ENCODE results near the gene CDC16.
"Not testable (repeated sequence)": the region's sequence is repeated elsewhere in the genome, so short reads cannot be mapped to it uniquely, and the experiment has no call there.

The CDC16 gene, protein sequence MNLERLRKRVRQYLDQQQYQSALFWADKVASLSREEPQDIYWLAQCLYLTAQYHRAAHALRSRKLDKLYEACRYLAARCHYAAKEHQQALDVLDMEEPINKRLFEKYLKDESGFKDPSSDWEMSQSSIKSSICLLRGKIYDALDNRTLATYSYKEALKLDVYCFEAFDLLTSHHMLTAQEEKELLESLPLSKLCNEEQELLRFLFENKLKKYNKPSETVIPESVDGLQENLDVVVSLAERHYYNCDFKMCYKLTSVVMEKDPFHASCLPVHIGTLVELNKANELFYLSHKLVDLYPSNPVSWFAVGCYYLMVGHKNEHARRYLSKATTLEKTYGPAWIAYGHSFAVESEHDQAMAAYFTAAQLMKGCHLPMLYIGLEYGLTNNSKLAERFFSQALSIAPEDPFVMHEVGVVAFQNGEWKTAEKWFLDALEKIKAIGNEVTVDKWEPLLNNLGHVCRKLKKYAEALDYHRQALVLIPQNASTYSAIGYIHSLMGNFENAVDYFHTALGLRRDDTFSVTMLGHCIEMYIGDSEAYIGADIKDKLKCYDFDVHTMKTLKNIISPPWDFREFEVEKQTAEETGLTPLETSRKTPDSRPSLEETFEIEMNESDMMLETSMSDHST

DNA sequence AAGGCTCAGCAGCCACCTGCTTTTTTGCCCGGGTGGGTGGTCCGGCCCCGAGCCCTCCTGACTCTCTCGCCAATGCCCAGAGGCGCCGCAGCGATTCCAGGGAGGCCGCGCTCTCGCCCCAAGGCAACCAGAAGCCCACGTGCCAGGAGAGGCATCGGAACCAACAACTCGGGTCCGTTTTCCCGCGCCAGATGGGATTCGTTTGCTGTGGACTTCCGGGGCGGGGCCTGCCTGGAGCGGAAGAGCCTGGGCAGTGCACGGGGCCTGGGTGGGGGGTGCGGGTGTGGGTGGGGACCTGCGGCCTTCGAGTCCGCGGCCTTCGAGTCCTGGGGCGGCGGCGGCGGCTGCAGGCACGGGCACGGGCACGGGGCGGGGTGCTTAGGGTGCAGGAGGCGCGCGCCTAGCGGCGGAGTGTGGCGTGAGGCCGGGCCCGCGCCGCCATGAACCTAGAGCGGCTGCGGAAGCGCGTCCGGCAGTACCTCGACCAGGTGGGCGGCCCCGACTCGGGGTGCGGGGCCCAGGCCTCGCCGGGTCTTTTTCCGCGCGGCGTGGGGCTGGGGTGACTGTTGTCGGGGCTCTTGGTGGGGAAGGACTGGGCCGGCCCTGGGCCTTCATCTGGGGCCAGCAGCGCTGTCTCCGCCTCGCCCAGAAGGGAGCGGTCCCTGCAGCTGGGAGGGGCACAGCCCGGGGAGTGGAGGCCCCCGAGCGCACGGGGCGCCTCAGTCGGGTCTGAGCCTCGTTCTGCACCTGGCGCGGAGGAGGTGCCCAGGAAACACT lies at the start of gene CDC16:
CDC16 (plus strand) TSS at position 253 of the 777 bp plus-strand sequence; CDS start at position 441, 188 bp downstream.
- Histone ChIP-seq H3K9ac (ENCODE audit: low read depth, low read length) (peak within 1 kb of the TSS; percentile 91), H3K9me3 (ENCODE audit: control insufficient read depth, insufficient read depth, low read length) (no peaks in the 10 kb centered on the region), H3K4me1 (ENCODE audit: insufficient read depth, low read length) (peaks cover 20% of the 10 kb centered on the region), H3K36me3 (ENCODE audit: insufficient read depth, low read length) (peaks cover 18% of the 10 kb centered on the region)

DNA sequence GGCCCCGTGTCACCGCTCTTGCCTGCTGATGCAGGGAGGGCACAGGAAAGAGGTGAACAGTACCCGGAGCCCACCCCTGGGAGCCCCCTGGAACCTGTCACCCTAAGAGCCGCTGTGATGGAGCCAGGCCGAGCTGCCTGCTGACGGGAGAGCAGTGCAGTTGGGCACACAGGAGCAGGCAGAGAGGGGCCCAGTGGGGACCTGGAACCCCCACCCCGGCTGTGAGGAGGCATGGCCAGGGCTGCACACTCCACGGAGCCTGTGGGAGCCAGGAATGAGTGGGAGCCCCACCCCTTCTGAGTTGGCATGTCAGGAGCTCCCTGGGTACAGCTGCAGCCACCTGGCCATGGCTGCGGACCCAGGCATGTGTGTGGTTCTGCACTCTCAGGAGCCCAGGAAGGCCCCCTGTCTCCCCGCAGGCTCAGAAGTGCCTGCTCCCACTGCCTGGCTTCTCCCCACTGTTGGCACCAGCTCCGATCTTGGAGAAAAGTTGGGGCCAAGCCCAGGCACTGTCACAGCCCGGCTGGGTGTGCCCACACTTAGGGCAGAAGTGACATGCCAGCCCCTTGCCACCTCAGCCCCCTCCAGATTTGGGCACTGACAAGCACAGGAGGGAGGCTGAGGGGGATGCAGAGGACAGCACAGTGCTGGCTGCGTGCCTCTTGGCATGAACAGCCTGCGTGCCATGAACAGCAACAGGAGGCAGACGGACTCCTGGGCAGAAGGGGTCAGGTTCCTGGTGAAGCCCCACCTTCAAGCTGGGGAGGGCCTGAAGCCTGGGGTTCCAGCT lies 49.3 kb upstream of the CDC16 start:
- no peaks in the 10 kb centered on the region for H3K4me1 ChIP-seq (ENCODE audit: insufficient read depth, low read length)
- H3K9me3 ChIP-seq (ENCODE audit: control insufficient read depth, insufficient read depth, low read length) = no peaks in the 10 kb centered on the region; the same call in 1 of the 2 replicates
- H3K9ac ChIP-seq (ENCODE audit: low read depth, low read length) = no peak overlapping the region
- H3K36me3 ChIP-seq (ENCODE audit: insufficient read depth, low read length) = no peaks in the 10 kb centered on the region

DNA sequence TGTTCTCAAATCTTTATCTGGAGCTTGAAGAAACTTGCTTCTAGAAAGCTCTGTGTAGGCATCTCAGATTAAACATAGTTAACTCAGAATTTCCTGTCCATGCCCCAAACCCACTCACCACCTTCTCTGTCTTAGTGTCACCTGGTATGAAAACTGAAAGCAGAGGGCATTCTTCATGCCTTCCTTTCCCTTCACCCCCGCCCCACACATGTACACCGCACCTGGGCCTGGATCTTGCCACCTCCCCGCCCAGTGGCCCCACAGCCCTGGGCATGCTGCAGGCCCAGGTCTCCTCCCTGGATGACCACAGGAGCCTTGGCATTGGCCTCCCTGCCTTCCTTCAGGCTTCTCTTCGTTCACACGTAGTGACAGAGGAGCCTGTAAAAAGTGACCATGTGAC lies 39.8 kb upstream of the CDC16 start:
- Histone ChIP-seq H3K9me3 (ENCODE audit: control insufficient read depth, insufficient read depth, low read length) (no peaks in the 10 kb centered on the region), H3K36me3 (ENCODE audit: insufficient read depth, low read length) (no peaks in the 10 kb centered on the region), H3K4me1 (ENCODE audit: insufficient read depth, low read length) (no peaks in the 10 kb centered on the region), H3K9ac (ENCODE audit: low read depth, low read length) (no peak overlapping the region)

DNA sequence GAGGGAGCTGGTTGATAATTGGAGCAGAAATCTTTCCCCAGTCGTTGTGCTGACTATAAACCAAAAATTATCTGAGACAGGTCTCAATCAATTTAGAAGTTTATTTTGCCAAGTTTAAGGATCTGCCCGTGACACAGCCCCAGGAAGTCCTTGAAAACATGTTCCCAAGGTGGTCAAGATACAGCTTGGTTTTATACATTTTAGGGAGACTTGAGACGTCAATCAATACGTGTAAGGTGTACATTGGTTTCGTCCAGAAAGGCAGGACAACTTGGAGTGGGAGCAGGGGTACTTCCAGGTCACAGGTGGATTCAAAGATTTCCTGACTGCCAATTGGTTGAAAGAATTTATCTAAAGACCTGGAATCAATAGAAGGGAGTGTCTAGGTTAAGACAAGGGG lies 38.1 kb upstream of the CDC16 start:
- Histone ChIP-seq H3K4me1 (ENCODE audit: insufficient read depth, low read length) (no peaks in the 10 kb centered on the region), H3K9ac (ENCODE audit: low read depth, low read length) (no peak overlapping the region), H3K9me3 (ENCODE audit: control insufficient read depth, insufficient read depth, low read length) (no peaks in the 10 kb centered on the region), H3K36me3 (ENCODE audit: insufficient read depth, low read length) (no peaks in the 10 kb centered on the region)

DNA sequence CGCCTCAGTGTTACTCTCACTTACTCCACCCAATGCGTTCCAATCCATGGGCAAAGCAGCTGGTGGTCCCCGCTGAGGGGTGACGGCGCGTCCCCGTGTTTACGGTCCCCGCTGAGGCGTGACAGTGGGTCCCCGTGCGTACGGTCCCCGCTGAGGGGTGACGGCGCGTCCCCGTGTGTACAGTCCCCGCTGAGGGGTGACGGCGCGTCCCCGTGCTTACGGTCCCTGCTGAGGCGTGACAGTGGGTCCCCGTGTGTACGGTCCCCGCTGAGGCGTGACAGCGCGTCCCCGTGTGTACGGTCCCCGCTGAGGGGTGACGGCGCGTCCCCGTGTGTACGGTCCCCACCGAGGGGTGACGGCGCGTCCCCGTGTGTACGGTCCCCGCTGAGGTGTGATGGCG lies 36.1 kb upstream of the CDC16 start:
- Histone ChIP-seq H3K9ac (ENCODE audit: low read depth, low read length) (no peak overlapping the region), H3K9me3 (ENCODE audit: control insufficient read depth, insufficient read depth, low read length) (no peaks in the 10 kb centered on the region), H3K4me1 (ENCODE audit: insufficient read depth, low read length) (no peaks in the 10 kb centered on the region), H3K36me3 (ENCODE audit: insufficient read depth, low read length) (no peaks in the 10 kb centered on the region)

DNA sequence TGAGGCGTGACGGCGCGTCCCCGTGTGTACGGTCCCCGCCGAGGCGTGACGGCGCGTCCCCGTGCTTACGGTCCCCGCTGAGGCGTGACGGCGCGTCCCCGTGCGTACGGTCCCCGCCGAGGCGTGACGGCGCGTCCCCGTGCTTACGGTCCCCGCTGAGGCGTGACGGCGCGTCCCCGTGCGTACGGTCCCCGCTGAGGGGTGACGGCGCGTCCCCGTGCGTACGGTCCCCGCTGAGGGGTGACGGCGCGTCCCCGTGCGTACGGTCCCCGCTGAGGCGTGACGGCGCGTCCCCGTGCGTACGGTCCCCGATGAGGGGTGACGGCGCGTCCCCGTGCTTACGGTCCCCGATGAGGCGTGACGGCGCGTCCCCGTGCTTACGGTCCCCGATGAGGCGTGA lies 35.2 kb upstream of the CDC16 start:
- H3K9me3 ChIP-seq (ENCODE audit: control insufficient read depth, insufficient read depth, low read length); H3K36me3 ChIP-seq (ENCODE audit: insufficient read depth, low read length); H3K9ac ChIP-seq (ENCODE audit: low read depth, low read length); H3K4me1 ChIP-seq (ENCODE audit: insufficient read depth, low read length): not testable (repeated sequence)

DNA sequence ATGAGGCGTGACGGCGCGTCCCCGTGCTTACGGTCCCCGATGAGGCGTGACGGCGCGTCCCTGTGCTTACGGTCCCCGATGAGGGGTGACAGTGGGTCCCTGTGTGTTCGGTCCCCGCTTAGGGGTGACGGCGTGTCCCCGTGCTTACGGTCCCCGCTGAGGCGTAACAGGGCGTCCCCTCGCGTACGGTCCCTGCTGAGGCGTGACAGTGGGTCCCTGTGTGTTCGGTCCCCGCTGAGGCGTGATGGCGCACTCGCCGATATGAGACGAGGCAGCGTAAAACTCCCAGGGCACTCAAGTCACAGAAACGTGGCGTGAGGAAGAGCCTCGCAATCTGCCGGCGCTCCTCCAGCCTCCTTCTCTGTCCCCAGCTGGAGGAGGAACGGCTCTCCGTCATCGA lies 34.7 kb upstream of the CDC16 start:
- H3K9me3 ChIP-seq (ENCODE audit: control insufficient read depth, insufficient read depth, low read length) = no peaks in the 10 kb centered on the region
- no peak overlapping the region for H3K9ac ChIP-seq (ENCODE audit: low read depth, low read length)
- H3K4me1 ChIP-seq (ENCODE audit: insufficient read depth, low read length) = no peaks in the 10 kb centered on the region
- no peaks in the 10 kb centered on the region for H3K36me3 ChIP-seq (ENCODE audit: insufficient read depth, low read length)

DNA sequence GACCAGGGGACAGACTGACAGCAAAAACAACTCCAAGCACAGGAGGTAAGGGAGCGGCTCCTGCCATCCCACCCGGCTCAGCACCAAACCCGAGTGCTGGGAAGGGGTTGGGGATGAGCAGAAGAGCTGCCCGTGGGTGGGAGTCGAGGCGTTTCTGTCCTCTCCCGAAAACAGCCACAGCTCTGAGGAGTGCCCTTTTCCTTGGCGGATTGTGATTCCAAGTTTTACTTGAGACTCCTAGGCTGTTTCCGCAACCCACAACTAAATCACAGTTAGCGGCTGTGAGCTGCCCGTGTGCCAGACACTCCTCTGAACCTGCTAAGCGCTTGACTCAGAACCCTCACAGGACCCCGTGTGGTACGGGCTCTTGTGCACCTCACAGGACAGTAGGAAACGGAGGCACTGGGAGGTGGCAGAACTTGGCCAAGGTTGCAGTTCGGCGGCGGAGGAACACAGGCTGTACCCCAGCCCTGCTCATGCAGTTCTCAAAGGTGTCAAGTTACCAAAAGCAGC lies 34.2 kb upstream of the CDC16 start:
- Histone ChIP-seq H3K4me1 (ENCODE audit: insufficient read depth, low read length) (no peaks in the 10 kb centered on the region), H3K36me3 (ENCODE audit: insufficient read depth, low read length) (no peaks in the 10 kb centered on the region), H3K9ac (ENCODE audit: low read depth, low read length) (no peak overlapping the region), H3K9me3 (ENCODE audit: control insufficient read depth, insufficient read depth, low read length) (no peaks in the 10 kb centered on the region)

DNA sequence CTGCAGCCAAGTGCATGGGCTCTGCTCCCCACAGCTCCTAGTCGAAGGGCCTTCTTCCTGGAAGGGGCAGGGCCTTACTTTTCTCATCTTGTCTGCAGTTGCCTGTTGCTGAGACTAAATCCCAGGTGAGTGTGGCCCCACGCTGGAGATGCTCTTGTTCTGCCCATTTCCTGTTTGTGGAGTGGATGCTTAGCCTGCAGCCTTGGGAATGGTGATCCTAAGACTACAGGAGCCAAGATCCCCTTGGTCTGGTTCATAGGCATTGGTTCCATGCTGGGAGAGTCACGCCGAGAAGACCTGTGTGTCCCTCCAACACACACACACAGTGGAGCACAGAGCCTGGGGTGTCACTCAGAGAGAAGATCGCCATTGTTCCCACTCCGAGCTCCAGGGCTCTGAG lies 32.1 kb upstream of the CDC16 start:
- Histone ChIP-seq H3K36me3 (ENCODE audit: insufficient read depth, low read length) (no peaks in the 10 kb centered on the region), H3K9me3 (ENCODE audit: control insufficient read depth, insufficient read depth, low read length) (peaks cover 4% of the 10 kb centered on the region; the same call in 1 of the 2 replicates), H3K4me1 (ENCODE audit: insufficient read depth, low read length) (no peaks in the 10 kb centered on the region), H3K9ac (ENCODE audit: low read depth, low read length) (no peak overlapping the region)

DNA sequence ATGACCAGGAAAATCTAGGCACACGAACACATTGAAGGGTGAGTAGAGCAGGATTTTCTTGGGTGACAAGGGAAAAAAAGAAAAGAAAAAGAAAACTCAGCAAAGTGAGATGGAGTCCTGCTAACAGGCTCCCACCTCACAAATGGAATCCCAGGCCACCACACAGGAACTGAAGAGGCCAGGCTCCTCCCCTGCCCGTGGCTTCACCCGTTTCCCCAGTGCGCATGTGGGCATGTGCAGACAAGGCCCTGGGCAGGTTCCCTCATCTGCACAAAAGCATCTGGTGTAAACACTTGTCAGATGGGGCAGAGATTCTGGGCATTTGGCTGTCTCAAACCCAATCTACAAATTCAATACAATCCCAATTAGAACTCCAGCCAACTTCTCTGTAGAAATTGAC lies 31.2 kb upstream of the CDC16 start:
- no peaks in the 10 kb centered on the region for H3K4me1 ChIP-seq (ENCODE audit: insufficient read depth, low read length)
- no peak overlapping the region for H3K9ac ChIP-seq (ENCODE audit: low read depth, low read length)
- no peaks in the 10 kb centered on the region for H3K36me3 ChIP-seq (ENCODE audit: insufficient read depth, low read length)
- H3K9me3 ChIP-seq (ENCODE audit: control insufficient read depth, insufficient read depth, low read length) = peaks cover 4% of the 10 kb centered on the region; the same call in 1 of the 2 replicates

DNA sequence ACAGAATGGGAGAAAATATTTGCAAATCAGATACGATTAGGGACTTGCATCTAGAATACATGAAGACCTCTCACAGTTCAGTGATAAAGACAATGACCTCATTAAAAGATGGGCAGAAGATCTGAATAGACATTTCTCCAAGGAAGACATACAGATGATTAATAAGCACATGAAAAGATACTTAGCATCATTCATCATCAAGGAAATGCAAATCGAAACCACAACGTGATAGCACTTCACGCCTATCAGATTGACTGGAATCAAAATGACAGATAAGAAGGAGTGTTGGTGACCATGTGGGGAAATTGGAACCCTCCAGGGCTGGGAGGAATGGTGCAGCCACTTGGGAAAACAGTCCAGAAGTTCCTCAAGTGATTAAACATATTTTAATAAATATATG lies 29.8 kb upstream of the CDC16 start:
- H3K36me3 ChIP-seq (ENCODE audit: insufficient read depth, low read length) = no peaks in the 10 kb centered on the region
- H3K9me3 ChIP-seq (ENCODE audit: control insufficient read depth, insufficient read depth, low read length) = peaks cover 4% of the 10 kb centered on the region; the same call in 1 of the 2 replicates
- no peaks in the 10 kb centered on the region for H3K4me1 ChIP-seq (ENCODE audit: insufficient read depth, low read length)
- no peak overlapping the region for H3K9ac ChIP-seq (ENCODE audit: low read depth, low read length)

DNA sequence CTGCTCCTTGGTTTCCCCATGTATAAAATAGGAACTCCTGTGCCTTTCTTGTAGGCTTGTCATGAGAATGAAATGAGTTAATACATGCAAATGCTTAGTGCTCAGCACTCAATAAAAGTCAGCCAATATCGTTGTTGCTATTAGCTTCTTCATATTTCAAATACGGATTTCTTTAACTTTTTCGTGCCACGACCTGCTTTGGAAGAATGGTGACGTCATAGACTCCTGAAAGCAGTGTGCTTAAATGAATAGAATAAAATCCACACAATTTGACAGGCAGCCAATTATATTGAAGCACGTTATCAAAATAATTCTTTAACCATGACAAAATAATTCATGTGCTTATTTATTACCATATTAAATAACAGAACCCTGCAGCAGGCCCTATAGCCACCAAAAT lies 26.6 kb upstream of the CDC16 start:
- no peak overlapping the region for H3K9ac ChIP-seq (ENCODE audit: low read depth, low read length)
- no peaks in the 10 kb centered on the region for H3K36me3 ChIP-seq (ENCODE audit: insufficient read depth, low read length)
- 0 out of 2 replicates have a peak, but pooled peaks cover 8% of the 10 kb centered on the region for H3K4me1 ChIP-seq (ENCODE audit: insufficient read depth, low read length)
- H3K9me3 ChIP-seq (ENCODE audit: control insufficient read depth, insufficient read depth, low read length) = peaks cover 4% of the 10 kb centered on the region; the same call in 1 of the 2 replicates

DNA sequence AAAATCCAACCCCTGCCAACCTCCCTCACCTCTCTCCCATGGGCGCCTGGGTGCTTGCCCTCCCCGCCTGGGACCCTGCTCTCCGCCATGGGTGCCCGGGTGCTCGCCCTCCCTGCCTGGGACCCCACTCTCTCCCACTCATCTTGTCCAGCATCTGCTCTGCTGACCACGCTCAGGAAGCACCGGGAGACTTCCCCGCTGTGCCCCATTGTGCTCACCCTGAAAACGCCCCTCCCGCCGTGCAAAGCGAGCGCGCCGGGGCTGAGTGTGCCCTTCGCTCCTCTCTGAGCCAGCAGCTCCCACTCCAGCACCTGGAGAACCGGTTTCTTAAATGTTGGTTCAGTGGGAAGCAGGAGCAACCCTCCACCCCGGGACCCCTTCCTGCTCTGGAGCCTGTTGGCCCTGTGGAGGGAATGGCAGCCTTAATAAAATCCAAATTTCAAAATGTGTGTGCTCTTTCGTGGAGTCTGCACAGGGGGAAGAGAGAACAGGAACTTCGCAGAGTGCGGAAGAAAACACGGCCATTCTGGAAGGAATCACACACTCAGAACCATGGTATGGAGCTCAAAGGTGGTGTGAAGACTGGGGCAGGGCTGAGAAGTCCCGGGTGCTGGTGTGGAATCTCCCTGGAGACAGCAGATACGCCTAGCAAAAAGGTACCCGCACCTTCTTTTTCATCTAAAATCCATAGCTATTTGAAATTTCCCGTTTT lies 23.1 kb upstream of the CDC16 start:
- H3K9me3 ChIP-seq (ENCODE audit: control insufficient read depth, insufficient read depth, low read length) = peaks cover 4% of the 10 kb centered on the region; the same call in 1 of the 2 replicates
- H3K9ac ChIP-seq (ENCODE audit: low read depth, low read length) = no peak overlapping the region
- H3K4me1 ChIP-seq (ENCODE audit: insufficient read depth, low read length) = 0 out of 2 replicates have a peak, but pooled peaks cover 8% of the 10 kb centered on the region
- no peaks in the 10 kb centered on the region for H3K36me3 ChIP-seq (ENCODE audit: insufficient read depth, low read length)
